Measurements from ENCODE around the gene VAMP2. TPM values are rescaled to one million over a fixed set of nuclear protein-coding genes. Genes with fewer than 3 reads are reported as not detected.

VAMP2 gene
- total and polyA plus RNA-seq, 9 of the 15 experiments (the other 6 are each of a cell fraction or from before 2014, with no cell fraction given): 2.3 to 31.8 (median 6.0) TPM

DNA sequence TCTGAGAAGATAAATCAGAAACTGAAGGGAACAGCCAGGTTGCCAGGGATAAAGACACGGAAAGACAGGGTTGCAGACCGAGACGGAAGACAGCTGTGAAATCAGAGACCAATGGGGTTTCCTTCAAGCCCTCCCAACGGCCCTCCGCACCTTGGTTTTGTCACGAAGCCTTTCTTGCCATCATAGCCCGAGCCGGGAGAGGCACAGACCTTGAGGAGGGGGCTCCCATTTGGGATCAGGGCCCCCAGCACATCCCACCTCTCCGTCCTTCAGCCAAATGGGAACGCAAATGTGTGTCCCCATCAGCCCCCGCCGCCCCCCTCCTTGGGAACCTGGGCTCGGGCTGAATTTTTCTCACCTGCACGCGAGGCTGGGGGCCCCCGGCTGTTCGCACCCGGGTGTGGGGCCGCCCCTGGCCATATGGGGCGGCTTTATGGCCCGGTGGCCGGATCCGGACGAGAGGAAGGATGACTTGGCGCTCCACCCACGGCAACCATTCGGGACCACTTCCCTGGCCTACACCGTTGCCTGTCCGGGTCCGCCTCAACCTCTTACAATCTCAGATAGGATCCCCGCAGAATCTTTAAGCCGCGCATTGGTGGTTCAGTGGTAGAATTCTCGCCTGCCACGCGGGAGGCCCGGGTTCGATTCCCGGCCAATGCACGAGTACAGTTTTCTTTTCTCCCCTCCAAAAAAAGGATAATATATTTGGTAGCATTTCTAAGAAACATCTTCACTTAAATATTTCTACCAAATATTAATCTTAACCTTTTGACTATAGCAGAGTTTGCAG lies 37.4 kb downstream of the VAMP2 start (continued):
- TF ChIP-seq, protein P1, sequence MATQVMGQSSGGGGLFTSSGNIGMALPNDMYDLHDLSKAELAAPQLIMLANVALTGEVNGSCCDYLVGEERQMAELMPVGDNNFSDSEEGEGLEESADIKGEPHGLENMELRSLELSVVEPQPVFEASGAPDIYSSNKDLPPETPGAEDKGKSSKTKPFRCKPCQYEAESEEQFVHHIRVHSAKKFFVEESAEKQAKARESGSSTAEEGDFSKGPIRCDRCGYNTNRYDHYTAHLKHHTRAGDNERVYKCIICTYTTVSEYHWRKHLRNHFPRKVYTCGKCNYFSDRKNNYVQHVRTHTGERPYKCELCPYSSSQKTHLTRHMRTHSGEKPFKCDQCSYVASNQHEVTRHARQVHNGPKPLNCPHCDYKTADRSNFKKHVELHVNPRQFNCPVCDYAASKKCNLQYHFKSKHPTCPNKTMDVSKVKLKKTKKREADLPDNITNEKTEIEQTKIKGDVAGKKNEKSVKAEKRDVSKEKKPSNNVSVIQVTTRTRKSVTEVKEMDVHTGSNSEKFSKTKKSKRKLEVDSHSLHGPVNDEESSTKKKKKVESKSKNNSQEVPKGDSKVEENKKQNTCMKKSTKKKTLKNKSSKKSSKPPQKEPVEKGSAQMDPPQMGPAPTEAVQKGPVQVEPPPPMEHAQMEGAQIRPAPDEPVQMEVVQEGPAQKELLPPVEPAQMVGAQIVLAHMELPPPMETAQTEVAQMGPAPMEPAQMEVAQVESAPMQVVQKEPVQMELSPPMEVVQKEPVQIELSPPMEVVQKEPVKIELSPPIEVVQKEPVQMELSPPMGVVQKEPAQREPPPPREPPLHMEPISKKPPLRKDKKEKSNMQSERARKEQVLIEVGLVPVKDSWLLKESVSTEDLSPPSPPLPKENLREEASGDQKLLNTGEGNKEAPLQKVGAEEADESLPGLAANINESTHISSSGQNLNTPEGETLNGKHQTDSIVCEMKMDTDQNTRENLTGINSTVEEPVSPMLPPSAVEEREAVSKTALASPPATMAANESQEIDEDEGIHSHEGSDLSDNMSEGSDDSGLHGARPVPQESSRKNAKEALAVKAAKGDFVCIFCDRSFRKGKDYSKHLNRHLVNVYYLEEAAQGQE (IDR thresholded peaks at IDR 0.05; ENCODE audit: borderline replicate concordance): no peak
- TF ChIP-seq, protein P1 (CRISPR knock-in tag; IDR thresholded peaks at IDR 0.05; ENCODE audit: low read depth): no peak
- TF ChIP-seq, protein P2, sequence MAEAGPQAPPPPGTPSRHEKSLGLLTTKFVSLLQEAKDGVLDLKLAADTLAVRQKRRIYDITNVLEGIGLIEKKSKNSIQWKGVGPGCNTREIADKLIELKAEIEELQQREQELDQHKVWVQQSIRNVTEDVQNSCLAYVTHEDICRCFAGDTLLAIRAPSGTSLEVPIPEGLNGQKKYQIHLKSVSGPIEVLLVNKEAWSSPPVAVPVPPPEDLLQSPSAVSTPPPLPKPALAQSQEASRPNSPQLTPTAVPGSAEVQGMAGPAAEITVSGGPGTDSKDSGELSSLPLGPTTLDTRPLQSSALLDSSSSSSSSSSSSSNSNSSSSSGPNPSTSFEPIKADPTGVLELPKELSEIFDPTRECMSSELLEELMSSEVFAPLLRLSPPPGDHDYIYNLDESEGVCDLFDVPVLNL (CRISPR knock-in tag; IDR thresholded peaks at IDR 0.05; ENCODE audit: low read depth): no peak
- TF ChIP-seq SMARCA5 (IDR thresholded peaks at IDR 0.05) (no peak), NUFIP1 (IDR thresholded peaks at IDR 0.05; ENCODE audit: partially characterized antibody) (no peak), SETDB1 (IDR thresholded peaks at IDR 0.05; ENCODE audit: low read length) (no peak), CAMTA2 (CRISPR knock-in tag; conservative IDR thresholded peaks at IDR 0.05) (no peak), DIDO1 (tag; IDR thresholded peaks at IDR 0.05; ENCODE audit: low read depth) (no peak), POLR2A (conservative IDR thresholded peaks at IDR 0.05) (peak; percentile 49; the same call in 1 of the 2 replicates)
- TF ChIP-seq, protein P3, sequence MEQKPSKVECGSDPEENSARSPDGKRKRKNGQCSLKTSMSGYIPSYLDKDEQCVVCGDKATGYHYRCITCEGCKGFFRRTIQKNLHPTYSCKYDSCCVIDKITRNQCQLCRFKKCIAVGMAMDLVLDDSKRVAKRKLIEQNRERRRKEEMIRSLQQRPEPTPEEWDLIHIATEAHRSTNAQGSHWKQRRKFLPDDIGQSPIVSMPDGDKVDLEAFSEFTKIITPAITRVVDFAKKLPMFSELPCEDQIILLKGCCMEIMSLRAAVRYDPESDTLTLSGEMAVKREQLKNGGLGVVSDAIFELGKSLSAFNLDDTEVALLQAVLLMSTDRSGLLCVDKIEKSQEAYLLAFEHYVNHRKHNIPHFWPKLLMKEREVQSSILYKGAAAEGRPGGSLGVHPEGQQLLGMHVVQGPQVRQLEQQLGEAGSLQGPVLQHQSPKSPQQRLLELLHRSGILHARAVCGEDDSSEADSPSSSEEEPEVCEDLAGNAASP (IDR thresholded peaks at IDR 0.05): no peak
- TF ChIP-seq, protein P4, sequence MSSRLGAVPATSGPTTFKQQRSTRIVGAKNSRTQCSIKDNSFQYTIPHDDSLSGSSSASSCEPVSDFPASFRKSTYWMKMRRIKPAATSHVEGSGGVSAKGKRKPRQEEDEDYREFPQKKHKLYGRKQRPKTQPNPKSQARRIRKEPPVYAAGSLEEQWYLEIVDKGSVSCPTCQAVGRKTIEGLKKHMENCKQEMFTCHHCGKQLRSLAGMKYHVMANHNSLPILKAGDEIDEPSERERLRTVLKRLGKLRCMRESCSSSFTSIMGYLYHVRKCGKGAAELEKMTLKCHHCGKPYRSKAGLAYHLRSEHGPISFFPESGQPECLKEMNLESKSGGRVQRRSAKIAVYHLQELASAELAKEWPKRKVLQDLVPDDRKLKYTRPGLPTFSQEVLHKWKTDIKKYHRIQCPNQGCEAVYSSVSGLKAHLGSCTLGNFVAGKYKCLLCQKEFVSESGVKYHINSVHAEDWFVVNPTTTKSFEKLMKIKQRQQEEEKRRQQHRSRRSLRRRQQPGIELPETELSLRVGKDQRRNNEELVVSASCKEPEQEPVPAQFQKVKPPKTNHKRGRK (tag; IDR thresholded peaks at IDR 0.05): no peak
- TF ChIP-seq, protein P5, sequence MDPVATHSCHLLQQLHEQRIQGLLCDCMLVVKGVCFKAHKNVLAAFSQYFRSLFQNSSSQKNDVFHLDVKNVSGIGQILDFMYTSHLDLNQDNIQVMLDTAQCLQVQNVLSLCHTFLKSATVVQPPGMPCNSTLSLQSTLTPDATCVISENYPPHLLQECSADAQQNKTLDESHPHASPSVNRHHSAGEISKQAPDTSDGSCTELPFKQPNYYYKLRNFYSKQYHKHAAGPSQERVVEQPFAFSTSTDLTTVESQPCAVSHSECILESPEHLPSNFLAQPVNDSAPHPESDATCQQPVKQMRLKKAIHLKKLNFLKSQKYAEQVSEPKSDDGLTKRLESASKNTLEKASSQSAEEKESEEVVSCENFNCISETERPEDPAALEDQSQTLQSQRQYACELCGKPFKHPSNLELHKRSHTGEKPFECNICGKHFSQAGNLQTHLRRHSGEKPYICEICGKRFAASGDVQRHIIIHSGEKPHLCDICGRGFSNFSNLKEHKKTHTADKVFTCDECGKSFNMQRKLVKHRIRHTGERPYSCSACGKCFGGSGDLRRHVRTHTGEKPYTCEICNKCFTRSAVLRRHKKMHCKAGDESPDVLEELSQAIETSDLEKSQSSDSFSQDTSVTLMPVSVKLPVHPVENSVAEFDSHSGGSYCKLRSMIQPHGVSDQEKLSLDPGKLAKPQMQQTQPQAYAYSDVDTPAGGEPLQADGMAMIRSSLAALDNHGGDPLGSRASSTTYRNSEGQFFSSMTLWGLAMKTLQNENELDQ (CRISPR knock-in tag; IDR thresholded peaks at IDR 0.05; ENCODE audit: borderline replicate concordance): no peak
- TF ChIP-seq, protein P6, sequence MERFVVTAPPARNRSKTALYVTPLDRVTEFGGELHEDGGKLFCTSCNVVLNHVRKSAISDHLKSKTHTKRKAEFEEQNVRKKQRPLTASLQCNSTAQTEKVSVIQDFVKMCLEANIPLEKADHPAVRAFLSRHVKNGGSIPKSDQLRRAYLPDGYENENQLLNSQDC (CRISPR knock-in tag; IDR thresholded peaks at IDR 0.05): peak; percentile 63; the same call in 1 of the 2 replicates
